IPS-20b (cell line): ENCODE data around the gene ST3GAL3.
"Not testable (repeated sequence)": the region's sequence is repeated elsewhere in the genome, so short reads cannot be mapped to it uniquely, and the experiment has no call there.

Experiments
- H3K27ac ChIP-seq: one replicate; pipeline ENCODE4 v1.5.1; 2013; ENCODE audit warnings: low read length
- H3K27me3 ChIP-seq: 2 replicates; pipeline ENCODE4 v1.6.1; 2013; ENCODE audit warnings: mild to moderate bottlenecking, low read length, inconsistent platforms; ENCODE audit not compliant: insufficient read depth
- H3K36me3 ChIP-seq: 2 replicates; pipeline ENCODE4 v1.6.1; 2013; ENCODE audit warnings: low read depth, mild to moderate bottlenecking, inconsistent platforms, low read length, moderate library complexity; ENCODE audit not compliant: insufficient read depth
- H3K4me1 ChIP-seq: 2 replicates; pipeline ENCODE4 v1.6.1; 2013; ENCODE audit warnings: mild to moderate bottlenecking, control low read depth, inconsistent platforms, low read length, moderate library complexity; ENCODE audit not compliant: insufficient read depth
- H3K4me3 ChIP-seq: 2 replicates; pipeline ENCODE4 v1.5.1; 2013; ENCODE audit warnings: mild to moderate bottlenecking, low read length, inconsistent platforms
- H3K9ac ChIP-seq: 2 replicates; pipeline ENCODE4 v1.6.1; 2013; ENCODE audit warnings: low read depth, mild to moderate bottlenecking, inconsistent platforms, low read length, moderate library complexity
- H3K9me3 ChIP-seq: 2 replicates; pipeline ENCODE4 v1.6.1; 2013; ENCODE audit warnings: mild to moderate bottlenecking, low read depth, low read length, inconsistent platforms; ENCODE audit not compliant: insufficient read depth

The ST3GAL3 gene

GRCh38 chr1:43833902-43834279, 126.6 kb downstream of the ST3GAL3 start:
- H3K4me1 ChIP-seq: peaks cover 31% of the 10 kb centered on the region
- H3K4me3 ChIP-seq, H3K27me3 ChIP-seq, H3K36me3 ChIP-seq, H3K27ac ChIP-seq, H3K9me3 ChIP-seq, H3K9ac ChIP-seq: not testable (repeated sequence)

GRCh38 chr1:43834280-43835081, 127.1 kb downstream of the ST3GAL3 start:
- H3K9ac ChIP-seq: no peak overlapping the region
- H3K27ac ChIP-seq: no peak overlapping the region
- H3K9me3 ChIP-seq: no peaks in the 10 kb centered on the region
- H3K27me3 ChIP-seq: no peaks in the 10 kb centered on the region
- H3K4me1 ChIP-seq: peaks cover 34% of the 10 kb centered on the region
- H3K36me3 ChIP-seq: 0 out of 2 replicates have a peak, but pooled peaks cover 4% of the 10 kb centered on the region
- H3K4me3 ChIP-seq: no peak overlapping the region; the same call in 1 of the 2 replicates

GRCh38 chr1:43835082-43836021, 128.0 kb downstream of the ST3GAL3 start:
- H3K9me3 ChIP-seq: no peaks in the 10 kb centered on the region
- 0 out of 2 replicates have a peak, but pooled peaks cover 4% of the 10 kb centered on the region for H3K36me3 ChIP-seq
- peaks cover 34% of the 10 kb centered on the region for H3K4me1 ChIP-seq
- 0 out of 2 replicates have a peak overlapping the region, but pooled peaks have one; percentile 4 for H3K9ac ChIP-seq
- peak overlapping the region; percentile 45 for H3K27ac ChIP-seq
- no peaks in the 10 kb centered on the region for H3K27me3 ChIP-seq
- no peak overlapping the region; the same call in 1 of the 2 replicates for H3K4me3 ChIP-seq

GRCh38 chr1:43836267-43836951, 129.1 kb downstream of the ST3GAL3 start:
- H3K4me3 ChIP-seq: no peak overlapping the region
- peaks cover 41% of the 10 kb centered on the region for H3K4me1 ChIP-seq
- H3K9ac ChIP-seq: no peak overlapping the region; the same call in 1 of the 2 replicates
- 0 out of 2 replicates have a peak, but pooled peaks cover 4% of the 10 kb centered on the region for H3K36me3 ChIP-seq
- H3K27me3 ChIP-seq: no peaks in the 10 kb centered on the region
- H3K27ac ChIP-seq: no peak overlapping the region
- no peaks in the 10 kb centered on the region for H3K9me3 ChIP-seq

DNA sequence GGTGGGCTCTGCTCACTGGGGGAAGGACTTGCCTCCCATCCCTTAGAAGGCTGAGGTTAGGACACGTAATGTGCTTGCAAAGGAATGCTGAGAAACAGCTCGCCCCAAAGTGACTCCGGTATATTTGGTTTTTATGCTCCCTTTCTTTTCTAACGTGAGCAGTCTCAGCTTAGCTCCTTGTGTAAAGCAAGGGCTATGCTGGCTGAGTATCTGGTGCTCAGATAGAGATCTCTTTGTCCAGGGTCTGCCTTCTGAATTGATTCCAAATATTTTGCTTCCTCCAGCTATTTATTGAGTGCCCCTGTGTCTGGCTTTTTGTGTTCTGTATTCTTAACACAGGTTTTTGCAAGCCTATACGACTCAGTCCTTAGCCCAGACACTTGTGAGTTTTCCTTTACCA, 131.7 kb downstream of the ST3GAL3 start:
- no peak overlapping the region for H3K9ac ChIP-seq
- no peak overlapping the region for H3K4me3 ChIP-seq
- no peak overlapping the region for H3K27ac ChIP-seq
- H3K36me3 ChIP-seq: peaks cover 12% of the 10 kb centered on the region
- H3K9me3 ChIP-seq: peaks cover 13% of the 10 kb centered on the region
- peaks cover 39% of the 10 kb centered on the region; the same call in 1 of the 2 replicates for H3K4me1 ChIP-seq
- H3K27me3 ChIP-seq: no peaks in the 10 kb centered on the region

- peaks cover 12% of the 10 kb centered on the region for H3K36me3 ChIP-seq
- H3K27ac ChIP-seq: peak overlapping the region; percentile 65
- H3K9ac ChIP-seq: peak overlapping the region; percentile 50
- no peaks in the 10 kb centered on the region for H3K27me3 ChIP-seq
- H3K4me3 ChIP-seq: peak overlapping the region; percentile 51; the same call in 1 of the 2 replicates
- peaks cover 16% of the 10 kb centered on the region; the same call in 1 of the 2 replicates for H3K4me1 ChIP-seq
- H3K9me3 ChIP-seq: peaks cover 13% of the 10 kb centered on the region
Measured at GRCh38 chr1:43841321-43842174, 134.2 kb downstream of the ST3GAL3 start.

- Histone ChIP-seq H3K9ac (peak overlapping the region; percentile 50; the same call in 1 of the 2 replicates), H3K27me3 (no peaks in the 10 kb centered on the region), H3K27ac (peak overlapping the region; percentile 65), H3K36me3 (peaks cover 12% of the 10 kb centered on the region), H3K4me1 (peaks cover 14% of the 10 kb centered on the region; the same call in 1 of the 2 replicates), H3K9me3 (peaks cover 13% of the 10 kb centered on the region), H3K4me3 (peak overlapping the region; percentile 51; the same call in 1 of the 2 replicates)
Measured at GRCh38 chr1:43842175-43842498, 134.8 kb downstream of the ST3GAL3 start.

DNA sequence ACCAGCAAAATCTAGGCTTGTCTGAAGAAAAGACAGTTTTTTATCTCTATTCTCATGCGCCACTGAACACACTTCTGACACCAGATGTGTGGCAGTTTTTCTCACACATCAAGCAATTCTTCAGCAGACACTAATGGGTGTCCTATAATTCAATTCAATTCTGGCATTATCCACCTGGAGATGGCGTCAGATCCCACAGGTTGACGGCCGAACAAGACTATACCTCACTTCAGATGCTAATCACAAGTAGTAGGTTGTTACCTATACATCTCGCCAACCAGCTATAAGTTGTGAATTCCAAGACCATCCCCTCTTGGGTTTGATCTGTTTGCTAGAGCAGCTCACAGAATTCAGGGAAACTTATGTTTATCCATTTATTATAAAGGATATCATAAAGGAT, 136.3 kb downstream of the ST3GAL3 start:
- Histone ChIP-seq H3K9ac (no peak overlapping the region), H3K27ac (no peak overlapping the region), H3K36me3 (peaks cover 9% of the 10 kb centered on the region), H3K4me3 (no peak overlapping the region), H3K9me3 (peaks cover 13% of the 10 kb centered on the region), H3K4me1 (peaks cover 20% of the 10 kb centered on the region; the same call in 1 of the 2 replicates), H3K27me3 (no peaks in the 10 kb centered on the region)

DNA sequence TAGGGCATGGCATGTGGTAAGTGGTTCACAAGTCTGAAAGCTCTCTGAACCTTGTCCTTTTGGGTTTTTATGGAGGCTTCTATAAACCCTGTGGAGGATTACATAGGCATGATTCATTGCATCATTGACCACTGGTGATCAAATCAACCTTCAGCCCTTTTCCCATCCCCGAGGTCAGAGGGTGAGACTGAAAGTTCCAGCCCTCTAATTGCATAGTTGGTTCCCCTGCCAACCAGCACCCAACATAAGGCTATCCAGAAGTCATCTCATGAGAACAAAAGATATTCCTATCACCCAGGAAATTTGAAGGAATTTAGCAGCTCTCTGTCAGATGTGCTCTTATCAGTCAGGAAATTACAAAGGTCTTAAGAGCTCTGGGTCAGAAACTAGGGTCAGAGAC, 136.8 kb downstream of the ST3GAL3 start:
- peaks cover 15% of the 10 kb centered on the region; the same call in 1 of the 2 replicates for H3K4me1 ChIP-seq
- no peak overlapping the region for H3K27ac ChIP-seq
- H3K9me3 ChIP-seq: peaks cover 13% of the 10 kb centered on the region
- H3K4me3 ChIP-seq: no peak overlapping the region
- no peaks in the 10 kb centered on the region for H3K27me3 ChIP-seq
- H3K9ac ChIP-seq: no peak overlapping the region
- peaks cover 9% of the 10 kb centered on the region for H3K36me3 ChIP-seq

DNA sequence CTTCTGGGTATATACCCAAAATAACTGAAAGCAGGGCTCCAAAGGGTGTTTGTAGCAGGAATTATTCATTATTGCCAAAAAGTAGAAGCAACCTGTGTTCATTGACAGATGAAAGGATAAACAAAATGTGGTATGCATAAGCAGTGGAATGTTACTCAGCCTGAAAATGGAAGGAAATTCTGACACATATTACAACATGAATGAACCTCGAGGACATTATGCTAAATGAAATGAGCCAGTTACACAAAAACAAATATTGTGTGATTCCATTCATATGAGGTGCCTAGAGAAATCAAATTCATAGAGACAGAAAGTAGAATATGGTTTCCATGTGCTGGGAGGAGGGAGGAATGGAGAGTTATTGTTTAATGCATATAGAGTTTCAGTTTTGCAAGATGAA, 140.0 kb downstream of the ST3GAL3 start:
- Histone ChIP-seq H3K9ac (no peak overlapping the region), H3K36me3 (peaks cover 9% of the 10 kb centered on the region), H3K27me3 (no peaks in the 10 kb centered on the region), H3K4me1 (peaks cover 7% of the 10 kb centered on the region; the same call in 1 of the 2 replicates), H3K9me3 (peaks cover 8% of the 10 kb centered on the region), H3K4me3 (no peak overlapping the region), H3K27ac (no peak overlapping the region)
